NCI-H1092 treated with DMSO at 0.1 percent for 48 hours (cell line): ENCODE data around the gene UPK3B.
"Not testable (repeated sequence)": the region's sequence is repeated elsewhere in the genome, so short reads cannot be mapped to it uniquely, and the experiment has no call there.

Source experiments
- DNase-seq: peaks from one replicate; lab custom pipeline; 2025; lab: John Stamatoyannopoulos, UW

UPK3B gene

DNA sequence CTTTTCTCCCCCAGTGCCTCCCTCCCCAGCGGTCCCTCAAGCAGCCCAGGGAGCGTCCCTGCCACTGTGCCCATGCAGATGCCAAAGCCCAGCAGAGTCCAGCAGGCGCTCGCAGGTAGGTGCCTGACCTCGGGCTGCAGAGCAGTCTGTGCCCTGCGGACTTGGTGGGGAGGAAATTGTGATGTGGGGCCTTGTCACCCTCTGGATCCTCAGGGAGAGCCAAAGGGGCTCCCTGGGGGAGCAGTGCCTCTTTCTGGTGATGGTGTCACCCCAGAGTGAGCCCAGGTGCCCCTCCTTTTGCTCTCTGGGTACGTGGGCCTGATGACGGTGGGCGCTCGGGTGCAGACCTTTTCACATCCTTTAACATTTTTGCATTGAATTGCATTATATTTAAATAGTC, 18.2 kb upstream of the UPK3B start:
- not testable (repeated sequence) for DNase-seq

GRCh38 chr7:76495717-76496116, 14.6 kb upstream of the UPK3B start:
- not testable (repeated sequence) for DNase-seq

DNA sequence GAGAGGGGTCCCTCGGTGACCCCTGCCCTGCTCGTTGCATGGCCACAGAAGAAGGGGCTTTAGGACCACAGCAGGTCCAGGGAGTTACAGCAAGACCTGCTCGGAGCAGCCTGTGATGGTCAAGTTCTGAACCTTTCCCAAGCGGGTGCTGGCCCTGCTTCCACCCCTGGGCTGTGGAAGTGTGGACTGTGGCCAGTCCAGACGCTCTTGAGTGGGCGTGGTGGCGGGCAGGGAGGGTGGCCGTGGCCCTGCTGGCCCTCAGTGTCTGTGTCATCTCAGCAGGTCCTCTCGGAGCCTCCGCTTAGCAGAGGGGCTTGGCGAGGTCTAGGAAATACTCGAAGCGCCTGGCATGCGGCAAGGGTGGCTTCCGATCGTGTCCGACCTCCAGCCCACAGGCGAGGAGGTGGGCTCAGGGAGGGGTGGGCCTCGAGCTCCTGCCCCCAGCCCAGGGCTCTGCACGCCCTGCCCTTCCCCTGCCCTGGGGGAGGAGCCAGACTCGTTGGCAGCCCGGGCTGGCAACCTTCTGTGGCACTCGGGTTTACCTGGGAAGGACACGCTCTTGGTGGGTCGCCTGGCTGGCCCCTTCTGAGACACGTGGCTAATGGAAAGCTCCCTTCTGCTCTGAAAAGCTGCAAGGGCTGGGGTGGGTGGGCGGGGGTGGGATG, 12.3 kb upstream of the UPK3B start:
- not testable (repeated sequence) for DNase-seq

DNA sequence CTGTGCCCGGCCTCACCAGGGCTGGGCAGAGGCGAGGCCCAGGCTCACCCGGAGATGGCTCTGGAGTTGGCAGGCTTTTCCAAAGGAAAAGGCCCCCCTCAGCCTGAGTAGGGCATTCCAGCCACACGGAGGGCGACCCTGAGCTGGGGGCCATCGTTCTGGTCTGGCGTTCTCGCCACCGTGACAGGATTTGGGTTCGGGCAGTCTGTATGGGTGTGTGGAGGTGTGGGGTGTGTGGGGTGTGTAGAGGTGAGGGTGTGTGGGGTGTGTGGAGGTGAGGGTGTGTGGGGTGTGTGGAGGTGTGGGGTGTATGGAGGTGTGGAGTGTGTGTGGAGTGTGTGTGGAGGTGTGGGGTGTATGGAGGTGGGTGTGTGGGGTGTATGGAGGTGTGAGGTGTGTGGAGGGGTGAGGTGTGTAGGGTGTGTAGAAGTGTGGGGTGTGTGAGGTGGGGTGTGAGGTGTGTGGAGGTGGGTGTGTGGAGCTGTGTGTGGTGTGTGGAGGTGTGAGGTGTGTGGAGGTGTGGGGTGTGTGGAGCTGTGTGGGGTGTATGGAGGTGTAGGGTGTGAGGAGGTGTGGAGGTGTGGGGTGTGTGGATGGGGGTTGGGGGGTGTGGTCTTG, 11.7 kb upstream of the UPK3B start:
- not testable (repeated sequence) for DNase-seq

- DNase-seq, result peak; percentile 5
Measured at GRCh38 chr7:76499201-76499923, 11.0 kb upstream of the UPK3B start.

GRCh38 chr7:76499924-76500241, 10.5 kb upstream of the UPK3B start:
- not testable (repeated sequence) for DNase-seq

- not testable (repeated sequence) for DNase-seq
Measured at GRCh38 chr7:76502224-76502623, 8.1 kb upstream of the UPK3B start.

GRCh38 chr7:76502836-76503235, 7.5 kb upstream of the UPK3B start:
- not testable (repeated sequence) for DNase-seq

GRCh38 chr7:76503244-76503643, 7.1 kb upstream of the UPK3B start:
- not testable (repeated sequence) for DNase-seq

DNA sequence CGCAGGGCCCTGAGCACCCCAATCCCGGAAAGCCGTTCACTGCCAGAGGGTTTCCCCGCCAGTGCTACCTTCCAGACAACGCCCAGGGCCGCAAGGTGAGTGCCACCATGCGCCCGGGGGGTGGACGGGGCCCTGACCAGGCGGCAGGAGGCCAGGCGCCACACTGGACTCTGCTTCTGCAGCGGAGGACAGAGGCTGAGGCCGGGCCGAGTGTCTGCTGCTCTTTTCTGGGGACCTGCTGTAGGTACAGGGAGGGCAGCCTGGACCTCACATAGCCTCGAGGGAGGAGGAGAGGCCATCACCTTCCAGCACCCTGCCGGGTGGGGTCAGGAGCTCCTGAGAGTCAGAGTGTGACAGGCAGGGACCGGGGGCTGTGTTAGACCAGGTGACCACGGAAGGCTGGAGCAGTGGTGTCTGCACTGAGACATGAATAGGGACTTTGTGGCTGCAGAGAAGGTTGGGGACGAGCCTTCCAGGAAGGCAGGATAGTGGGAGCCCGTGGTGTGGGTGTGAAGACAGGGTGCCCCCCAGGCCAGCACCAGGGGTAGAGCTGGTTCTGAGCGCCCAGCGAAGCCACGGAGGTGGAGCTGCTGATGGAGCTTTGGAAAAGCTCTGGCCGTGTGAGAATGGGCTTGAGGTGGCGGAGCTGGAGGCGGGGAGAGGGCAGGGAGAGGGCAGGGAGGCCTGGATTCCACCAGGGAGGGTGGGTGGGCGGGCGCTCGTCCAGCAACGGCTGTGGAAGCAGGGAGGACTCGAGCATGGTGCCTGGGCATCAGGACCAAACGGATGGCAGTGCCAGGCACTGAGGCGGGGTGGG, 5.8 kb upstream of the UPK3B start:
- not testable (repeated sequence) for DNase-seq

DNA sequence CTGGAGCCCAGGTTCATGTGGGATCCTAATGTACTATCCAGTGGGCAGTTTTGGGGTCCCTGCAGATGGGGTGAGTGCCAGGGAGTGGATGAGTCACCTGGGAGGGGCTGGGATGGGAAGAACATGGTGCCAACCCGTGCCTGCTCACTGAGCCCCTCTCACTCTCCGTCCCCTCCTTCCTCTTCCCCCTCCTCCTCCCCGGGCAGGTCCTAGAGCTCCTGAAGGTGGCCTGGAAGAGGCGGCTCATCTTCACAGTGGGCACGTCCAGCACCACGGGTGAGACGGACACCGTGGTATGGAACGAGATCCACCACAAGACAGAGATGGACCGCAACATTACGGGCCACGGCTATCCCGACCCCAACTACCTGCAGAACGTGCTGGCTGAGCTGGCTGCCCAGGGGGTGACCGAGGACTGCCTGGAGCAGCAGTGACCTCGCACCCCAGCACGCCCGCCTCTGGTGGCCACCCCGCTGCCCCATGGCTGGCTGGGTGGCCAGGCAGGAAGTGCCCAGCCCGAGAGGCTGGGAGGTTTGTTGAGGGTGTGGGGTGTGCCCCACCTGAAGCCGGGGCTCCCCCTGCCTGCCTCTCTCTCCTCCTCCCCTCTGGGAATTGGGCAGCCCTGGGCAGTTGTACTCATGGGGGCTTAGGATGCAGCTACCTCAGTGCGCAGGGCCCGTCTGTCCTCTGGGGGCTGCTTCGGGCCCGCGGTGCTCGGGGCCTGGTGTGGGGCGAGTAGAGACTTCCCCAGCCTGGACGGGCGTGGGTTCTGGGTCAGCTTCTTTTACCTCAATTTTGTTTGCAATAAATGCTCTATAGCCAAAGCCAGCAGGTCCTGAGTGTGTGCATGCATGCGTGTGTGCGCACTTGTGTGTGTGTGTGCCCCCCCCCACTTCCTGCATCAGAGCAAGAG, 4.9 kb upstream of the UPK3B start:
- no peak for DNase-seq

DNA sequence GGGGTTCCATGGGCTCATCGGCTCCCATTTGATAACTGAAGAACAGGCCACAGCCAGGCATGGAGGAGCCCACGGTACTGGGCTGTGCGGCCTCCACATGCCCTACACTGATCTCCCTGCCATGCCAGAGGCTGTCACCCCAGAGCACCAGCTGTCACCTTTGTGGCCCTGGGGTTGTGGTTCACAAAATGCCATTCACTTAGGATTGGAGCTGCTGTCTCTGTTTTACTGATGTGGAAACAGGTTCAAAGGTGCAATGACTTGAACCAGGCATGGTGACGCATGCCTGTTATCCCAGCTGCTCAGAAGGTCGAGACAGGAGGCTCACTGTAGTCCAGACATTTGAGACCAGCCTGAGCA, 4.3 kb upstream of the UPK3B start:
- no peak for DNase-seq

GRCh38 chr7:76506643-76507042, 3.7 kb upstream of the UPK3B start:
- not testable (repeated sequence) for DNase-seq

- no peak for DNase-seq
Measured at GRCh38 chr7:76507723-76508406, 2.5 kb upstream of the UPK3B start.

- not testable (repeated sequence) for DNase-seq
Measured at GRCh38 chr7:76511200-76511910, 1.0 kb downstream of the UPK3B start.

- DNase-seq, result not testable (repeated sequence)
Measured at GRCh38 chr7:76511911-76512885, 1.8 kb downstream of the UPK3B start.

GRCh38 chr7:76512941-76513816, 2.8 kb downstream of the UPK3B start:
- no peak for DNase-seq
